ENCODE measurements around the gene CACNA1H.

DNA sequence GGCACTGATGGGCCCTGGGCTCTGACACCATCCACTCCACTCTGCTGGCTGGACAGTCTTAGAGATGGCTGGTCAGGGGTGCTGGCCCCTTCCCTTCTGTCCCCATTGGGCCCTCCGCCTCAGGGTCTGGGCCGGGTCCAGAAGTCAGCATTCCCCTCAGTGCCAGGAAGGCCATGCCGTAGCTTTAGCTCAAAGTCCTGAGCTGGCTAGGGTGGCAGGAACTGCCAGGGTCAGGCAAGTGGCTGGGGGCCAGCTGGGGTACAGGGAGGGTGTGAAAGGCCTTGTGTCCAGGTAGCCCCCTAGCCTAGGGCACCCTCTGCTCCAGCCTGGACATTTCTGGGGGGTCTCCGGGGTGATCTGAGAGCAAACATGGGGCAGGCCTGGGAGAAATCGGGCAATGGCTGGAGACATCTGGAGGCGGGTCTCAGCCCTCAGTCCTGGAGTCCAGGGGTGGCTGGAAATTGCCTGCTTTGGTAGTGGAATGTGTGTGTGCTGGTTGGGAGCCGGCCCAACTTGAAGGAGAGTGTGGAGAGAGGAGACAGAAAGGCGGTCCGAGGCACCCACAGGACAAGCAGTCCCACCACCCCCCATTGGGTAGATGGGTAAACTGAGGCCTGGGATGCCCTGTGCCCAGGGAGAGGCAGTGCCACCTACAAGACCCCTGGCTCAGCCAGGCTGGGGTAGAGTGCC is 39.6 kb downstream of the CACNA1H start:
- TF ChIP-seq EZH2phosphoT487 (IDR thresholded peaks at IDR 0.05; ENCODE audit: borderline replicate concordance, low read length) = no peak
- TF ChIP-seq, protein P1, sequence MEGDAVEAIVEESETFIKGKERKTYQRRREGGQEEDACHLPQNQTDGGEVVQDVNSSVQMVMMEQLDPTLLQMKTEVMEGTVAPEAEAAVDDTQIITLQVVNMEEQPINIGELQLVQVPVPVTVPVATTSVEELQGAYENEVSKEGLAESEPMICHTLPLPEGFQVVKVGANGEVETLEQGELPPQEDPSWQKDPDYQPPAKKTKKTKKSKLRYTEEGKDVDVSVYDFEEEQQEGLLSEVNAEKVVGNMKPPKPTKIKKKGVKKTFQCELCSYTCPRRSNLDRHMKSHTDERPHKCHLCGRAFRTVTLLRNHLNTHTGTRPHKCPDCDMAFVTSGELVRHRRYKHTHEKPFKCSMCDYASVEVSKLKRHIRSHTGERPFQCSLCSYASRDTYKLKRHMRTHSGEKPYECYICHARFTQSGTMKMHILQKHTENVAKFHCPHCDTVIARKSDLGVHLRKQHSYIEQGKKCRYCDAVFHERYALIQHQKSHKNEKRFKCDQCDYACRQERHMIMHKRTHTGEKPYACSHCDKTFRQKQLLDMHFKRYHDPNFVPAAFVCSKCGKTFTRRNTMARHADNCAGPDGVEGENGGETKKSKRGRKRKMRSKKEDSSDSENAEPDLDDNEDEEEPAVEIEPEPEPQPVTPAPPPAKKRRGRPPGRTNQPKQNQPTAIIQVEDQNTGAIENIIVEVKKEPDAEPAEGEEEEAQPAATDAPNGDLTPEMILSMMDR (IDR thresholded peaks at IDR 0.05; ENCODE audit: low read depth, low read length, poor library complexity, severe bottlenecking) = no peak

Data from DOHH2 (cell line).